SW480 (cell line): ENCODE results near the gene SCFD2.
"Not testable (repeated sequence)": the region's sequence is repeated elsewhere in the genome, so short reads cannot be mapped to it uniquely, and the experiment has no call there.

Source experiments
- DNase-seq: peaks from one replicate; pipeline ENCODE4 v3.0.0-alpha.2; 2016; ENCODE audit warnings: low spot score

SCFD2 gene

DNA sequence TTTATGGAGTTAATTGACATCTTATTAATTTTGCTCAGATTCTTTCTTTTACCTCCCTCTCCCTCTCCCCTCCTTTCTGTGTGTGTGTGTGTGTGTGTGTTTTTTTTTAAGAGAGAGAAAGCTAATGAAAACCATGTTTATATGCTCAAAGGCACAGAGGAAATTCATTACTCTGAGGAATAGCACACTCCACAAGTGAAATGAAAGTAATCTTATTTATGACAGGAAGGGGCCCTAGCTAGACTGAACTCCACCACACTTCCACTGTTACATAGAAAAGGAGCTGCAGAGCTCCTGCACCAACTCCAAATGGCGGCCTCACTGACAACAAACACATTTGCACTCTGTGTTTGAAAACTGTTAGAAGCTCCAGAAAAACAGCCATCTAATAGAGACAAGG lies 353.1 kb downstream of the SCFD2 start:
- DNase-seq: no peak

- DNase-seq: no peak
Observed at GRCh38 chr4:53011259-53011905, 354.5 kb downstream of the SCFD2 start.

DNA sequence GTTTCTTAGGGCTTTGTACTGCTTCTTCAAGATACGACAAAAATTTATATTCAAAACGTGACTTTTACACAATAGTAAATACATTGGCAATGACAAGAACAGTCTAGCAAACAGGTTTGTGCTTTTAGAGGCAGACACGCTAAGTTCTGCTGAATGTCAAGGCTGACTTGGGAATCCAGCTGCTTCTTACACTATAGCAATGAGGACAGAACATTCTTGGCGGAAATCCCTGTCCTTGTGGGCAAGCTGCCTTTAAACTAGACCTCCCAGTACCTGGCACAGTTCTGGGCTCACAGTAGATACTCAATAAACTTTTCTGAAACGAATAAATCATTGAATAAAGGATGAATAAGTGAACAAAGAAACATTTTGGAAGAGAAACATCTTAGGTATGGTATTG lies 355.5 kb downstream of the SCFD2 start:
- DNase-seq: no peak

- DNase-seq: no peak
Observed at GRCh38 chr4:53009824-53010223, 356.0 kb downstream of the SCFD2 start.

- DNase-seq: no peak
Observed at GRCh38 chr4:53007024-53007423, 358.8 kb downstream of the SCFD2 start.

DNA sequence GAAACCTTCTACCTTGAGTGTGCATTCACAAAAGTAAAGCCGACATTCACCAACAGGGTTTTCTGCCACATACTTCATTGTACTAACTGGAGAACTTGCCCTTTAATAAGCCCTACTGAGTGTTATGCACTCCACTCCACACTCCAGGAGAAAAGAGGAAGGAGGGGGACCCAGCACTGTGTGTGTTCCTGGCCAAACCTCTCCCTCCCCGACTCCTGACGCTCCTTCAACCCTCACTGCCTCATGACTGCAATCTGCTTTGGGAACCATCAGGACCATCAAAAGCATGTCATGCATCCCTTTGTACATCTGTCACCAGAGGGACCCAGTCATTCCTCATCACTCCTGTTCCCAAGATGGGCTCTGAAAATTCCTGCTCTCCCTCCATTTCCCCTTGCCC lies 360.1 kb downstream of the SCFD2 start:
- no peak for DNase-seq

DNA sequence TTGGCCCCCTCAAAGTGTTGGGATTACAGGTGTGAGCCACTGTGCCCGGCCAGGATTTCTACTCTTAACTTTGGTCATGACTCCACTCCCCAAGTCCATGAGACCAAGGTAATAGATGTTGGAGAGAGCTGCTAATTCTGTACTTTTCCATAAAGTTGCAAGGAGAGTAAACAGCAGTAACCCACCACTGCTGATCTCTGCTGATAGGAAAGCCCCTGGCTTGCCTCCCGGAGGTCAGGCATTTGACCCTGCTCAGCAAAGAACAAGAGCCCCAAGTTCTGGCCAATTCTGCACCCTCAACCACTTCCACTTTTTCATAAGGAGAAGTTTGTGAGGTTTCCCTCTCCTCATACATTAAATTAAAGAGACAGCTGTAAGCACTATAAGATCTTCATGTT lies 360.7 kb downstream of the SCFD2 start:
- DNase-seq: no peak

- no peak for DNase-seq
Observed at GRCh38 chr4:53004497-53005148, 361.2 kb downstream of the SCFD2 start.

DNA sequence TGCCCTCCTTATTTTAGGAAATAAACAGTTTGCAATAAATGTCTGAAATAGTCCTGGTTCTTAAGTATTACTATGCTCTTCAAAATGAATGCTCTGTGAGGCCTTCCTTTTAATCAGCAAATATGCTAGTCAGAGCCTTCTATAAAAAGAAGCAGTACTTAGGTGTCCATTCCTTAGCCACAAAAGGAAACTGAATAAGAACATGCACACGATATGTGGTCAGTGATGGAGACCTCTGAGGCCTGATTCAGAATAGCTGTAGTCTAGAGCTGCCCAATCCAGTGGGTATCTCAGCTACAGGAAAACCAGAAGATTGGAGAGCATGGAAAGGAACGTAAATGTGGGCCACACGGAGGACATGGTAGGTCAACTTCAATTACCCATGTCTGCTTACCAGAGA lies 361.9 kb downstream of the SCFD2 start:
- no peak for DNase-seq

GRCh38 chr4:53000560-53000959 lies 365.3 kb downstream of the SCFD2 start:
- DNase-seq: no peak

DNA sequence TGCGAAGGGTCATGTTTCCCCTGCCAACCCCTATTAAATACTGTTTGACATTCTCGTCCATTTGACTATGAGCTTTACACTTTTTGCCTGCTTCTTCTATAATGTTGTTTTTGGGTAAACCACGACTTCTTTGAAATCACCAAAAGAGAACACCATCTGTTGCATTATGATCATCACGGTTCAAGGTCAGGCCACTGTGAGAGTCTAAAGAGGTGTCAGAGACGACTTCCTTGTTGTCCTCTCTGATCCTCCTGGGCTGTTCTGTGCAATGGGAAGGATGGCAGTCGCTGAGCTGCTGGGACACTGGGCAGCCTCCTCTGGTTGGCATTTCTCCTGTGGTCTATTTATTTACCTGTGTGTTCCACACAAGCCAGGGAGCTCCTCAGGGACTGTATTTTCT lies 366.2 kb downstream of the SCFD2 start:
- no peak for DNase-seq

- DNase-seq: no peak
Observed at GRCh38 chr4:52998413-52998812, 367.4 kb downstream of the SCFD2 start.

DNA sequence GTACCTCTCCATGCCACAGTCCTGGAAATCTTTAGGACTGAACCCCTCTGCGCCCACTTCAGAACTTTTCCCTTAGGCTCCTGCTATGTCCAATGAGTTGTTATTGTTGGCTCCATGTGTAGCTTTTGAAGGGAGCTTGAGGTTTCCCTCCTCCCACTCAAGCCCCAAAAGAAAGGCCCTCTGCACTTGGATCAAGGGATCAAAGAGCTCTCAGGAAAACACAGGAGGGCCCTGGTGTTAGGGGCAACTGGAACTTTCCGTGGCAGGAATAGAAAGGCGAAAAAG lies 368.8 kb downstream of the SCFD2 start:
- no peak for DNase-seq

GRCh38 chr4:52996261-52997131 lies 369.4 kb downstream of the SCFD2 start:
- DNase-seq: no peak

DNA sequence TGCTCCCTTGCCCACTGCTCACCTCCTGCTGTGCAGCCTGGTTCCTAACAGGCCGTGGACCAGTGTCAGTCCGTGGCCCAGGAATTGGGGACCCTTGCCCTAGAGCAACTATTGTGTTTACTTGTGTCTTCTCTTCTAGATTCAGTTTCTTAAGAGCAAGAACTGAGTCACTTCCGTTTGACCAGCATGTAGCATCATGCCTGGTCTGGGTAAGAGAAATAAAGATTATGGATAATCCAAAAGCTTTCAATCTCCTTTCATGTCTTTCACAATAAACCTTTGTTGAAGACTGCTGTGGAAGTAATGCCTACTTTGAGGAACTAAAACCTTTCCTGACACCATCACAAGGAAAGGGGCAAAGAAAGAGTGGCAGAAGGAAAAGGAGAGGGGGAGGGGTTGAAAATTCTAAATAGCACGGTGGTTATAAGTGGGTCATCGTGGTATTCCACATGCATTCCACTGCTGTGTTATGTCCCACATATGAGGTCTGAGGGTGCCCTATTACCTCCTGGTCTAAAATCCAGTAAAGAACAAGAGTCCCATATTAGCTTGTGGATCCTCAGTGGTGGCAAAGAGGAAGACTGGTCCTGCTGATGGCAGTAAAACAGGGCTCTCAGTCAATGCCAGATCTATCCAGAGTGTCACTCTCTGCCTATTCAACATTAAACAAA lies 370.4 kb downstream of the SCFD2 start:
- no peak for DNase-seq

DNA sequence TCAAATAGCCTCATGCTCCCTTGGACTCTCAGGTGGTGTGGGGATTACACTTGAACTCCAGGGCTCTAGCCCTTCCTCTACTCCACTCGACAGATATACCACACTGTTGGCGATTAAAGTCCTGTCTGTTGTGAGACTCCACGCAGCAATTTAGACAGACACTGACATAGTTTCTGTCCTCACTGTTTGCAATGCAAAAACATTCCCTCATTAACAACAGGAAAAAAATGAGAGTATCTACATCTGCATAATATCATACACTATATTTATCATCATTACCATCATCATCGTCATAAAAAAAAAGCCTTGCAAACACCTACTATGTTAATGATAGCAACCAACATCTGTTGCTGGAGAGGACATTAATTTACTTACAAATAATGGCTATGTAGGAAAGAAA lies 371.3 kb downstream of the SCFD2 start:
- DNase-seq: no peak

GRCh38 chr4:52993771-52994170 lies 372.1 kb downstream of the SCFD2 start:
- DNase-seq: no peak

DNA sequence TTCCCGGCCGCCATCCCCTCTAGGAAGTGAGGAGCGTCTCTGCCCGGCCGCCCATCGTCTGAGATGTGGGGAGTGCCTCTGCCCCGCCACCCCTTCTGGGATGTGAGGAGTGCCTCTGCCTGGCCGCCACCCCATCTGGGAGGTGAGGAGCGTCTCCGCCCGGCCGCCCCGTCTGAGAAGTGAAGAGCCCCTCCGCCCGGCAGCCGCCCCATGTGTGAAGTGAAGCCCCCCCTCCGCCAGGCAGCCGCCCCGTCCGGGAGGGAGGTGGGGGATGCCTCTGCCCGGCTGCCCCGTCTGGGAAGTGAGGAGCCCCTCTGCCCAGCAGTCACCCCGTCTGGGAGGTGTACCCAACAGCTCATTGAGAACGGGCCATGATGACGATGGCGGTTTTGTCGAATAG lies 373.3 kb downstream of the SCFD2 start:
- not testable (repeated sequence) for DNase-seq

GRCh38 chr4:52991472-52991871 lies 374.4 kb downstream of the SCFD2 start:
- no peak for DNase-seq

DNA sequence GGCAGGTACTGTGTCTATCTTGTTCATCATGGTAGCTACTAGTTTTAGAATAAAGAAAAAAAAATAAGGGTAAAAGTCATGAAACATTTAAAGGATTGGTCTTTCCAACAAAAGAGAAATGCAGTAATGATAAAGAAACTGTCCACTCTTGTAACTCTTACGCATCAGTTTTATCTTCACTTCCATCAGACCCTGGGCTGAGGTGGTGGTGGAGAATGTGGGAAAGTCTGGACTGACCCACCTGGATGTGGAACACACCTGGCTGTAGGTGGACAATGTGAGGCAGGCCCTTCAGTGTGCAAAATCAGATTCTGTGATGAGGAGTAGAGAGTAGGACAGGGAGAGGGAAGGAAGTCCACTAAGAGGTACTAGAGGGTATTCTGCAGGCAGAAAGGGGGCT lies 375.2 kb downstream of the SCFD2 start:
- no peak for DNase-seq

DNA sequence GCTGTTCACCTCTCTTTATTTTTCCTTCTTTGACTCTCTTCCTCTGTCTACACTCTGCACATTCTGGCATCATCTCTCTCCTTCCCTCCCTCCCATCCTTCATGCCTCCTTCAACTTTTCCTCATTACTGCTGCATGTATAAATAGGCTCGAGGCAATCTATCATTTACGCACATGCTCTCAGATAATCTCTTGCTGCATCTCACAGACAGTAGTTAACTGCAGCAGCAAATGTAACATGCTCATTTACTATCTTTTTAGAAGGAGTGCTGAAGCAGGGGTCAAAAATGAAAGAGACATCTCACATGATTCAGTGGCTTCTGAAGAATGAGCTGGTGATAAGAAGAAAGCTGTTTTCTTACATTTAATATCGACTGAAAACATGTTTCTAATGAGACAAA lies 376.0 kb downstream of the SCFD2 start:
- no peak for DNase-seq

GRCh38 chr4:52987392-52988056 lies 378.3 kb downstream of the SCFD2 start:
- DNase-seq: no peak
